Skeletal muscle tissue (tissue), 4 donors: ENCODE measurements around the gene IFT22. TPM values are rescaled to one million over a fixed set of nuclear protein-coding genes. Genes with fewer than 3 reads are reported as not detected.

Source experiments
- H3K27ac ChIP-seq: one replicate; pipeline ENCODE4 v1.7.0; 2013; ENCODE audit warnings: mild to moderate bottlenecking, low read depth, low read length, inconsistent platforms
- H3K27me3 ChIP-seq, 3 donors: one replicate each; pipeline ENCODE4 v1.7.0; 2013; ENCODE audit warnings: low read length in 3 of 3; ENCODE audit not compliant: control insufficient read depth in 3 of 3, insufficient read depth in 3 of 3
- H3K36me3 ChIP-seq, 3 donors: one replicate each; pipeline ENCODE4 v1.7.0; 2013; ENCODE audit warnings: low read length in 3 of 3; ENCODE audit not compliant: control insufficient read depth in 3 of 3, insufficient read depth in 3 of 3
- H3K4me1 ChIP-seq, 3 donors: one replicate each; pipeline ENCODE4 v1.7.0; 2013; ENCODE audit warnings: low read length in 3 of 3, mild to moderate bottlenecking in 3 of 3; ENCODE audit not compliant: control insufficient read depth in 3 of 3, insufficient read depth in 3 of 3
- H3K4me3 ChIP-seq, 3 donors: one replicate each; pipeline ENCODE4 v1.7.0; 2013; ENCODE audit warnings: low read length in 3 of 3
- H3K9ac ChIP-seq, 3 donors: one replicate each; pipeline ENCODE4 v1.7.0; 2013; ENCODE audit warnings: low read length in 3 of 3, mild to moderate bottlenecking in 3 of 3, moderate library complexity in 2 of 3, low read depth in 1 of 3
- H3K9me3 ChIP-seq, 3 donors: one replicate each; pipeline ENCODE4 v1.7.0; 2013; ENCODE audit warnings: low read length in 3 of 3; ENCODE audit not compliant: control insufficient read depth in 3 of 3
- total RNA-seq: library from RNA; depleted of rRNA; stranded (reverse); fragments of >200 nt; gene quantifications from one replicate; pipeline ENCODE4 v1.2.3, GENCODE V29; 2014
- donor health status: Osteomylitis.

IFT22 gene
- 17.2 TPM for total RNA-seq

DNA sequence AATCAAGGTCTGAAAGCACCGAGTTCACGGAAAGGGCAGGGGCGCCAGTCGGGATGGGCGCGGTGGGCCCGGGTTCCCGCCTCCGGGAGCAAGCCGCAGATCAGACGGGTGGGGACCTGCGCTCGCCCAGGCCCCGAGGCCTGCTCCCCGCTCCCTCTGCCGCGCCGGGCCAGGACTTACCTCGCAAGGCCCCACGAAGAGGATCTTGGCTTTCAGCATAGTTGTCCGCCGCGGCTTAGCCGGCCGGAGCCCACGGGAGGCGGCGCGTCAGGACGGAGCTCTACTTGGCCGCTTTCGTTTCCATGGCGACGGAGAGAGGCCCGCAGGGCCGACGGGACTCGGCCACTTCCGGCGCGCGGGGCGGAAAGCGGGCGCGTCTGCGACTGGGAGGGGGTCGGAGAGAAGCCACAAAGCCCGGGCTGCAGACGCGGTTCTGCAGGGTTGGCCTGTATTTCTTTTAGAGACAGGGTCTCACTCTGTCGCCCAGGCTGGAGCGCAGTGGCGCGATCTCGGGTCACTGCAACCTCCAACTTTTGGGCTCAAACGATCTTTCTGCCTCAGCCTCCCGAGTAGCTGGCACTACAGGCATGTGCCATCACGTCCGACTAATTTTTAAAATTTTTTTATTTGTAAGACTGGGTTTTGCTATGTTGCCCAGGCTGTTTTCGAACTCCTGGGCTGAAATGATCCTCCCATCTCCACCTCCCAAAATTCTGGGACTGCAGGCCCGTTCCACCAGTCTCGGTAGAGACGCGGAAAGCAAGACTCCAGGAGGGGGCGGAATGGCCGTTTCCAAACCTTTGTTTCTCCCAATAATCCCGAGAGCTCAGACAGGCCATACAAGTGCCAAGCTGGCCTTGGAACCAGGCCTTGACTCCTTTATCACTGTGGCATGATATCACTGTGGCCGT is at the start of gene IFT22:
Gene IFT22 (minus strand): TSS at position 322 of the 911 bp plus-strand sequence. CDS start 103 bp downstream, at position 219.
- peaks cover 0 to 4% (median 0%) of the 10 kb centered on the region in 3 donors for H3K36me3 ChIP-seq
- H3K27me3 ChIP-seq, result peaks cover 0 to 5% (median 3%) of the 10 kb centered on the region in 3 donors

DNA sequence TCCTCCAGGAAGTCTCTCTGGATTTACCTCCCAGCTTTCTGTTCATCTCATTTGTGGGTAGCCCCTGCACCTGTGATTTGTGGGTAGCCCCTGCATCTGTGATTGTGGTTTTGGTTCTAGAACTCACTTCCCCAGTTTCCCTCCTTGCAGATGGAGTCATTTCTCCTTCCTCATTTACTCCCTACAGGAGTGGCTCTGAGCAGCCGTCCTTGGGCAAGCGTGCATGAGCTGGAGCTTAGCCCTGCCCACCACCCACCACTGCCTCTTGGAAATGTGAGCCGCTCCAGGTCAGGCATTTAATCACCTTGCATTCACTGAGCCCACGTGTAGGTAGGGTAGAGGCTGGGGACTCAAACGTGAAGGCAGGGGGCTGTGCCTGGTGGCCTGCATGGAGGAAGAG is 49.2 kb upstream of the IFT22 start:
- H3K36me3 ChIP-seq, result no peaks in the 10 kb centered on the region
- no peak overlapping the region for H3K4me3 ChIP-seq
- no peak overlapping the region for H3K9ac ChIP-seq
- no peaks in the 10 kb centered on the region for H3K4me1 ChIP-seq
- peaks cover 0 to 2% (median 0%) of the 10 kb centered on the region in 3 donors for H3K9me3 ChIP-seq
- no peak overlapping the region for H3K27ac ChIP-seq
- peaks cover 21 to 31% (median 23%) of the 10 kb centered on the region in 3 donors for H3K27me3 ChIP-seq

More for the DNA sequence above, at the start of gene IFT22:
- peak within 1 kb of the TSS; percentile 92 to 97 (median 94) for H3K4me3 ChIP-seq
- H3K27ac ChIP-seq, result peak within 1 kb of the TSS; percentile 30
- peak within 1 kb of the TSS; percentile 80 to 84 (median 81) for H3K9ac ChIP-seq
- H3K9me3 ChIP-seq, result no peaks in the 10 kb centered on the region
- H3K4me1 ChIP-seq, result peaks cover 8 to 16% (median 10%) of the 10 kb centered on the region in 3 donors

DNA sequence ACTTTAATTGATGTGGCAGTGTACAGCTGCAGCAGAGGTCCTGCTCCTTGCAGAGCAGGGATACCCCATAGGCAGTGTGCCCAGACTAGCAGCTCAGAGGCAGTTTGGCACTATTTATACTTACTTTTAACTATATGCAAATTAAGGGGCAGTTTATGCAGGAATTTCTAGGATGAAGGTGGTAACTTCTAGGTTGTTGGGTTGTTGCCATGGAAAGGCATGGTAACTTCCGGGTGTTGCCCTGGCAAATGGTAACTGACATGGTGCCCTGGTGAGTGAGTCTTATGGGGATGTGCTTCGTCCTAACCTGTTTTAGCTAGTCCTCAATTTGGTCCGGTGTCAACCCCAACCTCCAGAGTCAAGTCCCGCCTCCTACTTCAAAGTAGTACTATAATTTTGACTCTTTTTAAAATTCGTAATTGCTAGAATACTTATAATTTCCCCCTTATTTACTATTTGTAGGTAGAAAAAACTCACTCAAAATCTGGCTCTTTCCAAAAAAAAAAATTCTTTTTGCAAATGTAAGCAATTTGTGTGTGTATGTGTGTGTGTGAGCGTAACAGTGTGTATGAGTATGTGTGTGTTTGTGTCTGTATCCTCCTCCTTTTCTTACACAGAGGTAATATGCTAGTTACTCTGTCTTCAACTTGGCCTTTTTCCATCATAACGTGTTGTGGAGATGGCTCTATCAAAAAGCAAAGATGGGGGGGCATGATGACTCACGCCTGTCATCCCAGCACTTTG is 47.0 kb upstream of the IFT22 start:
- Histone ChIP-seq H3K36me3 (no peaks in the 10 kb centered on the region), H3K27me3 (peaks cover 20 to 39% (median 35%) of the 10 kb centered on the region in 3 donors), H3K9me3 (peaks cover 0 to 2% (median 0%) of the 10 kb centered on the region in 3 donors), H3K4me3 (no peak overlapping the region), H3K4me1 (peaks cover 3 to 5% (median 3%) of the 10 kb centered on the region in 3 donors), H3K27ac (no peak overlapping the region), H3K9ac (no peak overlapping the region)

DNA sequence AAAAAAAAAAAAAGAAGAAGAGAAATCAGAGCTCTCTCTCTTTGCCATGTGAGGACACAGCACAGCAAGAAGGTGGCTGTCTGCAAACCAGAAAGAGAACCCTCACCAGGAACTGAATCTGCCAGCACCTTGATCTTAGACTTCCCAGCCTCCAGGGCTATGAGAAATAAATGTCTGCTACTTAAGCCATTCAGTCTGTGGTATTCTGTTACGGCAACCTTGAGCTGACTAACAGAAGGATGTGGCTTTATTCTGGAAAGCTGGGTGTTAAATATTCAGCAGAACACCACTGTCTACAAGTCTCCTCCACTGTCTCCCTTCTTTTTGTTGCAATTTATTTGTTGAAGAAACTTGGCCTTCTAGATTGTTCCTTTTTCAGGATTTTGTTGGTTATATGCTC is 46.1 kb upstream of the IFT22 start:
- H3K27ac ChIP-seq, result no peak overlapping the region
- H3K9me3 ChIP-seq, result peaks cover 0 to 2% (median 0%) of the 10 kb centered on the region in 3 donors
- H3K4me3 ChIP-seq, result no peak overlapping the region
- H3K4me1 ChIP-seq, result peaks cover 3 to 6% (median 3%) of the 10 kb centered on the region in 3 donors
- no peak overlapping the region for H3K9ac ChIP-seq
- H3K27me3 ChIP-seq, result peaks cover 17 to 36% (median 33%) of the 10 kb centered on the region in 3 donors
- no peaks in the 10 kb centered on the region for H3K36me3 ChIP-seq

DNA sequence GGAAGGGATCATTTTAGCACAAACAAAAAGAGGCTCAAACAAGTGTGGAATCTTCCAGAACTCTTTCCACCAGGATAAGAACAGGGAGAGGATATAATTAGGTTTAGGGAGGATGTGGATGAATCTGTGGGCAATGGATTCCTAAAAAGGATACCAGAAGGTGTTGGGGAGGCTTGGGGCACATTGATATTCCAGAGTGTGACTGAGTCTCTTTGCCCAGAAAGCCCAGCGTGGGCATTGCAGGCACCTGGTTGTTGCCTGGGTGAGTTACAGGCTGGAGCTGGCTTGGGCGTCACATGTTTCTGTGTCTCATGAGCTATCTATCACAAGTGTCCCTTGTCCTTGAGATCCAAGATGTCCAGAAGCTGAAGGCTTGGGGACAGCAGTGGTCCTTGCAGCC is 44.3 kb upstream of the IFT22 start:
- H3K27me3 ChIP-seq, result peaks cover 12 to 38% (median 29%) of the 10 kb centered on the region in 3 donors

DNA sequence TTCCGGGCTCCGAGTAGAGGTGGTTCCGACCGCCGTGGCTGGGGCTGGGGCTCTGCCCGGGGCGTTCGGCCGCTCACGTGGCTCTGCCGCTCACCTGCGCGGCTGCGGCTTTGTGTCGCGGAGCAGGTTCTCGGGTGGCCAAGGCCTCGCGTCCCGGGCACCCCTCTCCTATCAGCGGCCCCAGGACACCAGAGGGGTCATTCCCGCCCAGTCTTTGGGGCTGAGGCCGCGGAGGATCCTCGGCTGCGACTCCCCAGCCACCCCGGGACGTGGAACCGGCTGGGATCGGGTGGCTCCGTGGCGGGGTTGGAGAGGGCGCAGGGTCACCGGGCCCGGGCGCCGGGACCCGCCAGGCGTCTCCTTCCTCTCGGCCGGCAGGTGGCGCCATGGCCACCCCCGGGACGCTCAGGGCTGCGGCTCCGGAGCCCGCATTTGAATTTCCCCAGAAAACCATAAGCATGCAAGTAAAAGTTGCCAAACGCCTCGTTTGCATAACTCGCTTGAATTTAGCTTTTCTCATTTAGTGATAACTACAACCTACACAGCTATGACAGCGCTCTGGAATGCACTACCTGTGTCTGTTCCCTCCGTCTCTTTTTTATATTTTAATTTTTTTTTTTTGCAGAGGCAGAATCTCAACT is 42.2 kb upstream of the IFT22 start:
- Histone ChIP-seq H3K27ac (no peak overlapping the region), H3K36me3 (no peaks in the 10 kb centered on the region), H3K4me3 (peak overlapping the region; percentile 46 to 74 (median 63)), H3K9me3 (peaks cover 0 to 2% (median 0%) of the 10 kb centered on the region in 3 donors), H3K27me3 (peaks cover 9 to 34% (median 28%) of the 10 kb centered on the region in 3 donors), H3K4me1 (peaks cover 3 to 6% (median 3%) of the 10 kb centered on the region in 3 donors), H3K9ac (peak overlapping the region; percentile 45 to 79 (median 51))

More for the DNA sequence above, 44.3 kb upstream of the IFT22 start:
- Histone ChIP-seq H3K4me1 (peaks cover 3 to 6% (median 3%) of the 10 kb centered on the region in 3 donors), H3K27ac (no peak overlapping the region), H3K9me3 (peaks cover 0 to 2% (median 0%) of the 10 kb centered on the region in 3 donors), H3K9ac (no peak overlapping the region), H3K36me3 (no peaks in the 10 kb centered on the region), H3K4me3 (no peak overlapping the region)

DNA sequence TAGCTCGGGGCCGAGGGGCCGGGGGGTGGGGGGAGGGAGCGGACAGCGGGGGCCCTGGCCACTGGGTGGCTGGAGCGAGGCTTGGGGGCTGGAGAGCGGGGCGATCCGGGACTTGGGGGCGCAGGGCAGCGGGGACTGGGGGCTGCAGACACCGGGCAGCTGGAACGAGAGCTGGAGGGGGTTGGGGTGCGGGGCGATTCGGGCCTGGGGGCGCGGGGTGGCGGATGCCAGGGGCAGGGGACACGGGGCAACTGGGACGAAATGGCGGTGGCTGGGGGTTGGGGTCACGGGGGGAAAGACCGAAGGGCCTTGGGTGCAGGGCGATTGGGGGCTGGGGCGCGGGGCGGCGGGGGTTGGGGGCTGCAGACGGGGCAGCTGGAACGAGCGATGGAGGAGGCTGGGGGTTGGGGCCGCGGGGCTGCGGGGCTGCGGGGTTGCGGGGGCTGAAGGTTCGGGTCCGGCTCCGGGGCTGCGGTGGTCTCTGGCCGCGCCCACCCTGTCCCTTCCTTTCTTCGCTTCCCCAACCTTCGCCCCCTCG is 41.7 kb upstream of the IFT22 start:
- no peaks in the 10 kb centered on the region for H3K36me3 ChIP-seq
- no peak overlapping the region for H3K27ac ChIP-seq
- H3K9ac ChIP-seq, result peak overlapping the region in 1 of 3 donors; percentile 79
- peak overlapping the region; percentile 46 to 74 (median 63) for H3K4me3 ChIP-seq
- peaks cover 9 to 34% (median 28%) of the 10 kb centered on the region in 3 donors for H3K27me3 ChIP-seq
- peaks cover 3 to 6% (median 3%) of the 10 kb centered on the region in 3 donors for H3K4me1 ChIP-seq
- no peaks in the 10 kb centered on the region for H3K9me3 ChIP-seq

DNA sequence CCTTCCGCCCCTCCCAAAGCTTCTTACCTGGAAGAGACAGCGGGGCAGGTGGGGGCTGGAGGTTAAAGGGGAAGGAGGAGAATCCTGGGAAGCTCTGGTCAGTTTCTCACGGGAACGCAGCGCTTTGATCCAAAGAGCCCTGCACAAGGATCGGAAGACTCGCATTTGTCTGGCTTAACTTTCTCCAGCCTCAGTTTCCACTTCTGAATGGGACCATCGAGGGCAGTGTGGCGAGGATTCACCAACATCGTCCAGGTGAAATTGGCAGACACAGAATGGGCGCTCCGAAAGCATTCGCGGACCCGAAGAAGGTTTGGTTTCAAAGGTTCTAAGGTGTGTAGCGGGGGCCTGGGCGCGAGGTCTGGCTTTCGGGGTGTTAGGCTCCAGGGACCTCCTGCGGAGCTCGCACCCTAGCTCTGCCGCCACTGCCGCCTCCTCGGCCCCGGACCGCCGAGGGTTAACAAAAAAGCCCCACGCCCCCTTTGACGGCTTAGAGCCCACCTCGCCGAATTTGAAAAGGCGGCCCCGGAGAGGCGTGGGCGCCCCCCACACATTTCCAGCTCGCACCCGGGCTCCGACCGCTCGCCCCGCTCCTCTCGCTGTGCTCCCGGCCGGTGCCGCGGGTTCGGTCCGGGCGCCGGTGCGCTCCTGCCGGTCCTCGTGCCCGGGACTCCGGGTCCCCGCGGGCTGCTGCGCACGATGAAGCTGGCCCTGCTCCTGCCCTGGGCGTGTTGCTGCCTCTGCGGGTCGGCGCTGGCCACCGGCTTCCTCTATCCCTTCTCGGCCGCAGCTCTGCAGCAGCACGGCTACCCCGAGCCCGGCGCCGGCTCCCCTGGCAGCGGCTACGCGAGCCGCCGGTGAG is 41.0 kb upstream of the IFT22 start, which contains the start of gene COL26A1:
Gene COL26A1 (plus strand): TSS at position 542 of the 862 bp plus-strand sequence. CDS start 158 bp downstream, at position 700.
- H3K4me1 ChIP-seq, result peaks cover 3 to 6% (median 3%) of the 10 kb centered on the region in 3 donors
- peaks cover 9 to 34% (median 28%) of the 10 kb centered on the region in 3 donors for H3K27me3 ChIP-seq
- peak within 1 kb of the TSS; percentile 46 to 74 (median 63) for H3K4me3 ChIP-seq
- no peak within 1 kb of the TSS for H3K27ac ChIP-seq
- no peaks in the 10 kb centered on the region for H3K9me3 ChIP-seq
- no peaks in the 10 kb centered on the region for H3K36me3 ChIP-seq
- peak within 1 kb of the TSS; percentile 45 to 79 (median 51) for H3K9ac ChIP-seq
